DMS53 (cell line): Measurements from ENCODE around the gene DNAJB6.

ENCODE experiments used
- DNase-seq: peaks from one replicate; lab custom pipeline; 2025; lab: John Stamatoyannopoulos, UW

Gene DNAJB6

GRCh38 chr7:157396316-157397035 is 59.7 kb downstream of the DNAJB6 start:
- no peak for DNase-seq

DNA sequence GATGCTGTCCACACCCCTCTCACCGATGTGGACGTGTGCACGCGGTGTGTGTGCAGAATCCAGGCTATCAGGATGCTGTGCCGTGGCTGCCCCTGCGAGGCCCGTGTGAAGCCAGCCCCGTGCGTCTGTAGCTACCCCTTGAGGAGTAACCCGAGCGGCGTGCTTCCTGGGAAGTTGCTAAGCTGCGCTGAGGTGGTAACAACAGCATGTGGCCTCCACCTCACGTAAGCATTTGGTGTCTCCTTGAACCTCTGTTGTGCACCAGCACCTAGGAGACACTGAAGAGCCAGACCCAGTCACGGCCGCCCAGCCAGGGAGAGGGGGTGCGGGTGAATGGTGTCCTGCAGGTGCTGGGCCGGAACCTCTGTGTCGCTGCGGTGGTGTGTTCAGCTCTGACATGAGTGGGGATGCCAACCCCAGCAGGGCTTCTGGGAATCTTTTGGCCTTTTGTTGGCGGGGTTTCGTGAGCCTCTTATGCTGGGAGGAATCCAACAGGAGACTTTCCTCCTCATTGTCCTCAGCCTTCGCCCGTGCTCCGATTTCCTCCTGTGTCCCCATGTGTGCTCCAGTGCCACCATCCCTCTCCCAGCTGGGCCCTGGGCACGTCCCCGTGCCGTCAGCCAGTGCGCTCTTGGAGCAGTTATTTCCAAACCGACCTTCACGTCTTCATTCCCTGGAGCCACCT is 60.4 kb downstream of the DNAJB6 start:
- DNase-seq, result peak; percentile 57

DNA sequence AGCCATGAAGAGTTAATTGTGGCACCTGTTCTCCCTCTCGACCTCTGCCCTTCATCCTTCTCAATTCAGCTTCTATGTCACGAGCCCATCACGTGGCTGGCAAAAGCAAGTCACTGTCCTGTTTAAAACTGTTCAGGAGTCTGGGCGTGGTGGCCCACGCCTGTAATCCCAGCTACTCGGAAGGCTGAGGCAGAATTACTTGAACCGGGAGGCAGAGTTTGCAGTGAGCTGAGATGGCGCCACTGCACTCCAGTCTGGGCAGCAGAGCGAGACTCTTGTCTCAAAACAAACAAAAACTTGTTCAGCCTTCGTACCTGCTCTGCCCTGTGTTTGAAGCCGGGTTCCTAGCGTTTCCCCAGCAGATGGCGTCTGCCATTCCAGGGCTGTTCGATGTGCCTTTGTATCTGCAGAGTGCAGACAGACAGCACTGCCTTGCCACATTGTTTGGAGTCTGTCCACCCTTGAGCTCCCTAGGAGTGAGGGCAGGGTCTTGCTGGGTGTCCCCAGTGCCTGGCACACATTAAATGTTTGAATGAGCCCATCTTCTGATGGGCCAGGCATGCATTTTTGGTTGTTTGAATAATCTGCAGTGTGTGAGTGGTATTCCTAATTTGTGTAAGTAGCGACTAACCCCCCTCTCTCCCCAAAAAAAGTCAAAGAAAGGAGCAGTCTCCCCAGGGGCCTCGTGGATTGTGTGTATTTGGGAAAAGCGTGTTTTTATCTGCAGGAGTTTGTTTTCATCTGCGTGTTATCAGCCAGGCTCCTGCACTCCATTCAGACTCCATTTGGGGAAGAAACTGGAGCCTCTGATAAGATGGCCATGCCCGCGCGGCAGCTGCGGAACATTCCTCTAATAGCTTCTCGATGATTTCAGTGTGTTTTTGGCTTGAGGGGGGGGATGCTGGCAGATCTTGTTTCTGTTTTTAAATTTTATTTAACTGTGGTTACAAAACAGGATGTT is 61.2 kb downstream of the DNAJB6 start:
- peak; percentile 93 for DNase-seq

DNA sequence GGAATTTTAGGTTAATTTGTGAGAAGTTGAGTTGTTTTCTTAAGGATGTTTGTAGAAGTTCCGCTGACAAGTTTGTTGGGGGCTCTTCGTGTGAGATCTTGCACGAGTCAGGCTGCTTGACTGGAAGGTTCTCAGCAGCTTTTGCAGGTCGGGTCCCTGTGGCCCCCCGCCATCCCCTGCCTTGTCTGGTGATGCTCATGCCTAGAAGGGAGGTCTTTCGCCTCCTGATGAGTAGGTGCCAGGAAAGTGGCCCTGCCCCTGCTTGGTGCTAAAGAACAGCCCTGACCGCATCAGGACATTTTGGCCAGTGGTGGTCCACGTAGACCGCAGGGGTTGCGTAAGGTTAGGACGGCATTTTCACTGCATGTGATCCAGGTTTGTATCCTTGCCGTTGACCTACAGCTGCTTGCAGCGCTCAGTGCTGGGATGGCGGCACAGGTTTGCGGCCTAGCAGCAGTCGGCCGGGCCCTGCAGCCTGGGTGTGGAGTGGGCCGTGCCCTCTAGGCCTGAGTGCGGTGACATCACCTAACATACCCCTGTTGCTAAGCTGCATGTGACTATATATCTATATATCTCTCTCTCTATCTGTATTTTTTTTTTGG is 62.4 kb downstream of the DNAJB6 start:
- DNase-seq, result no peak

DNA sequence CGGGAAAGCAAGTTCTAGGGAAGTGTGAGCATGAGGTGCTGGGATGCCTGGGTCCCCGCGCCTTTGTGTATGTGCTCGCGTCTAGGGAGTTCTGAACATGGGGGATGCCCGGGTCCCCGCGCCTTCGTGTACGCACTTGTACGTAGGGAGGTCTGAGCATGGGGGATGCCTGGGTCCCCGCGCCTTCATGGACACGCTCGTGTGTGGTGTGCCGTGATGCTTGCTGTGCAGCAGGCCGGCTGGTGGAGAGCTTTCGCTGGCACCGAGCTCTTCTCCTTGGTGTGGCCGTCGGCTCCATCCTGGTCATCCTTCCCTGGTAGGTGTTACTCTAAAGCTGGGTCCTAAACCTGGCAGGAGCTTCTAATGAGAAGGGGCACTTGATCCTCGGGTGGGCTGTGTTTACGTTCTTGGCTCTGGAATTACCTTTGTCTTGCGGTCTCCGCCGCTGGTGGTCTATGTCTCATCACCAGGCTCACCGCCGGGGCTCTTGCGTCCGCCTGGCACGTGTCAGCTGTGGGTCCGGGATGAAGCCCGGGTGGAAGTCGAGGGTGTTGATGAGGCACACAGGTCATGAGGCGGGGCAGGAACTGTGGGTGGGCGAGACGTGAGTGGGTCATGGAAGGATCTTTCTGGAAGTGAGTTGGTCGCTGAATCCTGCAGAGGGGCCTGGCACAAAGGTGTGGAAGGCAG is 63.5 kb downstream of the DNAJB6 start:
- DNase-seq, result no peak

- DNase-seq, result no peak
Measured at GRCh38 chr7:157401567-157402387, 65.0 kb downstream of the DNAJB6 start.

- no peak for DNase-seq
Measured at GRCh38 chr7:157402388-157402703, 65.5 kb downstream of the DNAJB6 start.

DNA sequence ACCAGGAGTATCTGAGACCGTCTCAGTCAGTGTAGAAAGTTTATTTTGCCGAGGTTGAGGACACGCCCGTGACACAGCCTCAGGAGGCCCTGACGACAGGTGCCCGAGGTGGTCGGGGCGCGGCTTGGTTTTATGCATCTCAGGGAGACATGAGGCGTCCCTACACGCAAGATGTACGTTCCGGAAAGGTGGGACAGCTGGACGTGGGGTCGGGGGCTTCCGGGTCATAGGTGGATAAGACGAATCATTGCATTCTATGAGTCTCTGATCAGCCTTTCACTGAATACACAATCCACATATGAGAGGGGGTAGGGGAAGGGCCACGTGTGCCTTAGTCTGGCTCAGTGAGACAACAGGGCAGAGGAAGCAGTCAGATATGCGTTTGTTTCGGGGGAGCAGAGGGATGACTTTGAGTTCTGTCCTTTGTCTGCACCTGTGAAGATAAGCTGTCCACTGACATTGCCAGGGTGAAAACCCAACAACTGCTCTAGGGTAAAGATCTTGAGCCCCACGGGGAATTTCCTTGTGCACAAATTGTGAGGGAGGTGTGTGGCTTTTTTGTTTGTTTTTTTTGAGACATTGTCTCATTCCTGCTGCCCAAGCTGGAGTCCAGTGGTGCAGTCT is 66.2 kb downstream of the DNAJB6 start:
- DNase-seq, result no peak

DNA sequence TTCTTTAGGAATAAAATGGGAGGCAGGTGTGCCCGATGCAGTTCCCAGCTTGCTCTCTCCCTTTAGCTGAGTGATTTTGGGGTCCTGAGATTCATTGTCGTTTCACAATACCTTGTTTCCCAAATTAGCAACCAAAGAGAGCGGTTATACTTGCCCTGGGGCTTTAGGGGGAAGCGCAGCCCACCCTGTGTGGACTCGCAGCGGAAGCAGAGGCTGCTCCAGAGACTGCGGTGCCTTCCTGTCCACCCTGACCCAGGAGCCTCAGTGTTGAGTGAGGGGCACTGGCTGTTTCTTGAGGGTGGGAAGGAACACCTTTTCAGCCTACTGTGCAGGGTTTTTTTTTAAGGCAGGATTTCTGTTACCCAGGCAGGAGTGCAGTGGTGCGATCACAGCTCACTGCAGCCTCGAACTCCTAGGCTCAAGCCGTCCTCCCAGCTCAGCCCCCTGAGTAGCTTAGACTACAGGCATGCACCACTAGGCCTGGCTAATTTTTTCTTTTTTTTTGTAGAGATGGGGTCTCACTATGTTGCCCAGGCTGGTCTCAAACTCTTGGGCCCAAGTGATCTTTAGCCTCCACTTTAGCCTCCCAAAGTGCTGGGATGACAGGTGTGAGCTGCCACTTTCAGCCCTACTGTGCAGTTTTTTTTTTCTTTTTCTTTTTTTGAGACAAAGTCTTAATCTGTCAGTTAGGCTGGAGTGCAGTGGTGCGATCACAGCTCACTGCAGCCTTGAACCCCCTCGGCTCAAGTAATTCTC is 67.0 kb downstream of the DNAJB6 start:
- DNase-seq, result no peak

- DNase-seq, result no peak
Measured at GRCh38 chr7:157404845-157405481, 68.2 kb downstream of the DNAJB6 start.

- DNase-seq, result no peak
Measured at GRCh38 chr7:157405501-157405900, 68.7 kb downstream of the DNAJB6 start.

DNA sequence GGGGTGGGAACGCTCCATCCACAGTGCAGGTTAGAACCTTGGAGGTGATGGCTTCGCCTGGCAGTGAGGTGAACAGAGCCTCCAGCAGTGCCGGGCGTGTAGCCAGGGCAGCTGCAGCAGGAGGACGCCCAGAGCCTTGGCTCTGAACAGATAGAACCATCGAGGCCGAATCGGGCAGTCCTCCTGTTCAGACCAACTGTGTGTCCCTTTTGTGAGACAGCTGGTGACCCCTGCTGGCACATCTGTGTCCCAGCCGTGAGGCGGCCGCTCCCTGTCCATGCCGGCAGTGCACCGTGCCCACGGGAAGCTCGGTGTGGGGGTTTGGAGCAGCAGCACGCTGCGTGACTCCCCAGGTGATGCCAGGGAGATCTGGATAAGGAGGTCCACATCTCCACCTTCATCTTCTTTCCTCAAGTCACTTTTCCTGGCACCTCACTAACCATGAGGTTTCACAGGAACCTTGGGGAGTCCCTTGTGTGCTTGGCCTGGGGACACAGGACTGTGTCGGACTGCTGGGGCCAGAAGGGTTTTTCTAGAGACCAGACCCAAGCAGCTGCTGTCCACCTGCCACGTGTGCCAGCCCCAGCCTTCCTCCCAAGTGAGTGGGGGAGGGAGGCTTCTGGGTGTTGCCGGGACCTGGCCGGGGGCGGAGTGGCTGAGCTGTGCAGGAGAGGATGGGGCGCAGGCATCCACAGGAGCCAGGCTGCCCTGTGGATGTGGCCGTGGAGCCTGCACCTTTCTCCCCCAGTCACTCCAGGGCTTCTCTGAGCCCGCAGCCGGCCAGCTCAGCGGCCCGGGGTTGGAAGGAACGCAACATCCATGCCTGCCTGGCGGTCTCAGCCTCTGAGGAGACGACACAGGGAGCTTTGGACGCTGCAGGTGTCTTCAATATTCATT is 69.4 kb downstream of the DNAJB6 start:
- DNase-seq, result peak; percentile 30

GRCh38 chr7:157406971-157407370 is 70.2 kb downstream of the DNAJB6 start:
- DNase-seq, result no peak

DNA sequence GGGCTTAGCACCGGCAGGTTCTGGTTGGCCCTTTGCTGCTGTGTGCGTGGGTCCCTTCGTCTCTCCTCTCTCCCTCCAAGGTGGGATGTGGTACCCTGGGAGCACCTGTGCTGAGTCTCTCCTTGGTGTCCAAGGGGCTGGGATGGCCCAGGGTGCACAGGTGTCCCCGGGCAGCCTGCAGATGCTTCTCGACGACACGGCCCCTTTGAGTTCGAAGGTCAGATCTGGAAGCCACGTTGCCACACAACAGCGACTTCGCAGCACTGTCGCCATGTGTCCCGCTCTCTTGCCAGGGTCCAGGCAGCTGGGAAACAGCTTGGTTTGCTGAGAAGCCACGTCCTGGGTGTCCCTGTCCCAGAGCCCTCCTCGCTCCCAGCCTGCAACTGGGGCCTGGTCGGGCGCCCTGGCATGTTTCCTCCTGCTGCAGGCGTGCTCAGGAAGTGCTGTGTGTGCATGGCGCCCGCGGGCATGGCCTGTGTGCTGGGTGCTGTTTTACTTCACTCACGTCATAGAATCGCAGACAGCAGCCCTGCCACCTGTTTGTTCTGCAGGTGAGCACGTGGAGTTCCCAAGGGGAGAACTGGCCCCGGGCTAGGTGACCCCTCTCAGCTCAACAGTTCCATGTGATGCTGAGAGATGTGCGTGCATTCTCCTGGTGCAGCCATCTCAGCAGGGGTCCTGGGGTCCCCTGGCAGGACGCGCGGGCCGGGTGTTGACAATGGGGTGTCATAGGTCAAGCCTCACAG is 70.9 kb downstream of the DNAJB6 start:
- DNase-seq, result no peak

GRCh38 chr7:157408258-157409101 is 71.7 kb downstream of the DNAJB6 start:
- no peak for DNase-seq

DNA sequence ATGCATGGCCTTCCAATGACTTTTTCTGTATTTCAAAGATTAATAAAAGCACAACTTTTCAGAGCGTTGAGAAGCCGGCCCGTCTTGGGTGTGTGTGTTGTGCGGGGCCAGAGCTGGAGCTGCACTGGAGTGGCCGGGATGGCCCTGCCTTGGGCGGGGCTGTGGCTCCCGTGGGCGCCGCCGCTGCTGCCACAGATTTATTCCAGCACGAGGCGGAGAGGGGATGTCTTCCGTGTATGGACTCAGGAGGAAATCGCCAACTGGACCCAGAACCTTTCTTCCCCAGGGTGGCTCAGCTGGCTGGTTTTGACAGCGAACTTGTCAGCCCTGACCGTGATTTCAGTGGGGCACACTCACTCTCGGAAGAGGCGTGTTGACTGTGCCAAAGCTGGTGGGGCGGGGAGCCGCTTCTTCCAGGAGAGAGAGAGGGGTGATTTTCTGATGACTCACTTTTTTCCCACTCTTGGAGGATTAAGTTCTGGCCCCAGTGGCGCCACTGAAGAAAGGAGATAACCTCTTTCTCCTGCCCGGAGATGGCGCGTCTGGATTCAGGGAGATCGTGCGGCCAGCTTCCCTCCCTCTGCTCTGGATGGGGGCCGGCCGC is 72.4 kb downstream of the DNAJB6 start:
- DNase-seq, result no peak
